ENCODE data around the gene FAM124B.
"Not testable (repeated sequence)": the region's sequence is repeated elsewhere in the genome, so short reads cannot be mapped to it uniquely, and the experiment has no call there.

The FAM124B gene

DNA sequence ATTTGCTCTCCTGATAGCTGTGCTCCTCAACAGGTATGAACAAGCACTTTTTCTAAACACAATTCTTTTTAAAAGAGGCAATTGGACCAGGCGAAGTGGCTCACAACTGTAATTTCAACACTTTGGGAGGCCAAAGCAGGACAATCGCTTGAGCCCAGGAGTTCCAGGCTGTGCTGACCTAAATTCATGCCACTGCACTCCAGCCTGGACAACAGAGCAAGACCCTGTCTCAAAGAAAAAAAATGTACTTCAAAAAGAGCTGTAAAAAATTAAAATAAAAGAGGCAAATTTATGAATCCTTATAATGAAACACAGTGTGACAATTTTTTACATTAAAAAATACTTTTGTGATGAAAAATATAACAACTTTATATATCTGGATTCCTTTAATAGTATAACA is 1.8 kb upstream of the FAM124B start:
- FAIRE-seq (no peak), DNase-seq (ENCODE audit: insufficient read length, low spot score) (no peak)
- TF ChIP-seq POU2F2 (IDR thresholded peaks at IDR 0.05; ENCODE audit: low read depth, low read length): no peak
- no peak for TF ChIP-seq POLR2AphosphoS5 (IDR thresholded peaks at IDR 0.05; ENCODE audit: low read depth, low read length)
- no peak for TF ChIP-seq SPI1 (IDR thresholded peaks at IDR 0.05; ENCODE audit: low read depth, low read length)
- no peak for TF ChIP-seq POLR2A (IDR thresholded peaks at IDR 0.05; ENCODE audit: low read depth, low read length)
- no peak for TF ChIP-seq PAX5 (IDR thresholded peaks at IDR 0.05; ENCODE audit: insufficient read depth, low read length, severe bottlenecking)
- no peak for TF ChIP-seq TAF1 (IDR thresholded peaks at IDR 0.05; ENCODE audit: low read depth, low read length)

DNA sequence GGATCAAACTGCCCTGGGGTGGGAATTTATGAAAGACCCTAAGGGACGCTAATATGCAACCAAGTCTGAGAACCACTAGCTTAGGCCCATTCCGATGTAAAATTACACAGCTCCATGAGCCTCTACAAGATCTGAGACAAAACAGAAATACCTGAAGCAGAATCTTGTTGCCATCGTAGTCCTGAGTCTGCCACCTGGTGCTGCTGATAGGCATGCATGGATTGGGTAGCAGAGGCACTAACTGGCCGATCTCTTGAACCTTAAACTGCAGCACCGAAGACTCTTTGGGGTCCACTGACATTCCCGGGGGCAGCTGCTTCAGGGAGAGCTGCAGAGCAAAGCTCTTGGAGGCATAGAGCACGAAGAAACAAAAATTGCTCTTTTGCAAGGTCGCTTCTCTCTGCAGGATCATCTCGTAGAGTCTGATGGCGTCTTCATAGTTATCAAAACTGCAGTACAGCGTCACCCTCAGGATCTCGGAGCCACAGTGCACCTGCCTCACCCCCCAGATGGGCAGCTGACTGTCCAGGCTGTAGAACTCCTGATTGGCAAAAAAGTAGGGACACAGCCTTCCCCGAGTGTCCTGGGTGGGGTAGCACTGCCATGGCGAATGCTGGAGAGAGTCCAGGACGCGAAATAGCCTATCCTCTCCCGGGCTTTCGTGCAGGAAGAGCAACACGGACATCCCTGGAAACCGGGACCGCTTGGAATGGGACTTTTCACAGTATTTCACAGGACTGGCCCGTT is 848 bp downstream of the FAM124B start:
- DNase-seq (ENCODE audit: insufficient read length, low spot score) (no peak), FAIRE-seq (no peak)
- no peak for TF ChIP-seq POLR2A (IDR thresholded peaks at IDR 0.05; ENCODE audit: low read depth, low read length)
- TF ChIP-seq TAF1 (IDR thresholded peaks at IDR 0.05; ENCODE audit: low read depth, low read length): no peak
- TF ChIP-seq SPI1 (IDR thresholded peaks at IDR 0.05; ENCODE audit: low read depth, low read length): no peak
- no peak for TF ChIP-seq POU2F2 (IDR thresholded peaks at IDR 0.05; ENCODE audit: low read depth, low read length)
- no peak for TF ChIP-seq PAX5 (IDR thresholded peaks at IDR 0.05; ENCODE audit: insufficient read depth, low read length, severe bottlenecking)
- no peak for TF ChIP-seq POLR2AphosphoS5 (IDR thresholded peaks at IDR 0.05; ENCODE audit: low read depth, low read length)

- TF ChIP-seq POLR2AphosphoS5 (IDR thresholded peaks at IDR 0.05; ENCODE audit: low read depth, low read length) (no peak), TAF1 (IDR thresholded peaks at IDR 0.05; ENCODE audit: low read depth, low read length) (no peak)
- FAIRE-seq (no peak), DNase-seq (ENCODE audit: insufficient read length, low spot score) (no peak)
These were observed 1.6 kb downstream of the FAM124B start for GRCh38 chr2:224400174-224400810.

DNA sequence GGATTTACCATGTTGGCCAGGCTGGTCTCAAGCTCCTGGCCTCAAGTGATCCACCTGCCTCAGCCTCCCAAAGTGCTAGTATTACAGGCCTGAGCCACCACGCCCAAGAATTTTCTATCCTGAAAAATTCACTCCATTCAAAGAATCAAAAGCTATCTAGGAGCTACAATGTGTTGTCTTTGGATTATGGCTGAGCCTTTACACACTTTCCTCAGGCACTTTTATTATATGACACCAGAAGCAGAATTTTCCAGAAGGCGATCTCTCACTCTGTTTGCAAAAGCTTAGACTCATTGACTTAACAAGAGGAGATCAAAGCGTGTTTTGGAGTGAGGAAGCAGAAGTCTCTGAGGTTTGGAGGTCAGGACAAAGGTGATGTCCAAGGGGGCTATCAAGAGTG is 3.6 kb downstream of the FAM124B start:
- TF ChIP-seq PAX5 (IDR thresholded peaks at IDR 0.05; ENCODE audit: insufficient read depth, low read length, severe bottlenecking): no peak
- TF ChIP-seq TAF1 (IDR thresholded peaks at IDR 0.05; ENCODE audit: low read depth, low read length): no peak
- no peak for TF ChIP-seq POLR2A (IDR thresholded peaks at IDR 0.05; ENCODE audit: low read depth, low read length)
- TF ChIP-seq POLR2AphosphoS5 (IDR thresholded peaks at IDR 0.05; ENCODE audit: low read depth, low read length): no peak
- no peak for TF ChIP-seq SPI1 (IDR thresholded peaks at IDR 0.05; ENCODE audit: low read depth, low read length)
- TF ChIP-seq POU2F2 (IDR thresholded peaks at IDR 0.05; ENCODE audit: low read depth, low read length): no peak
- DNase-seq (ENCODE audit: insufficient read length, low spot score) (no peak), FAIRE-seq (no peak)

DNA sequence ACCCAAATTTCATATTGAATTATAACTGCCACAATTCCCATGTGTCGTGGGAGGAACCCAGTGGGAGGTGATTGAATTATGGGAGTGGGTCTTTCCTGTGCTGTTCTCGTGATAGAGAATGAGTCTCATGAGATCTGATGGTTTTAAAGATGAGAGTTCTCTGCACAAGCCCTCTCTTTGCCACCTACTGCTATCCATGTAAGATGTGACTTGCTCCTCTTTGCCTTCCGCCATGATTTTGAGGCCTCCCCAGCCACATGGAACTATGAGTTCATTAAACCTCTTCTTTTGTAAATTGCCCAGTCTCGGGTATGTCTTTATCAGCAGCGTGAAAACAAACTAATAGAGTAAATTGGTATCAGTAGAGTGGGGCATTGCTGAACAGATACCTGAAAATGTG is 4.8 kb downstream of the FAM124B start:
- FAIRE-seq; DNase-seq (ENCODE audit: insufficient read length, low spot score): not testable (repeated sequence)

DNA sequence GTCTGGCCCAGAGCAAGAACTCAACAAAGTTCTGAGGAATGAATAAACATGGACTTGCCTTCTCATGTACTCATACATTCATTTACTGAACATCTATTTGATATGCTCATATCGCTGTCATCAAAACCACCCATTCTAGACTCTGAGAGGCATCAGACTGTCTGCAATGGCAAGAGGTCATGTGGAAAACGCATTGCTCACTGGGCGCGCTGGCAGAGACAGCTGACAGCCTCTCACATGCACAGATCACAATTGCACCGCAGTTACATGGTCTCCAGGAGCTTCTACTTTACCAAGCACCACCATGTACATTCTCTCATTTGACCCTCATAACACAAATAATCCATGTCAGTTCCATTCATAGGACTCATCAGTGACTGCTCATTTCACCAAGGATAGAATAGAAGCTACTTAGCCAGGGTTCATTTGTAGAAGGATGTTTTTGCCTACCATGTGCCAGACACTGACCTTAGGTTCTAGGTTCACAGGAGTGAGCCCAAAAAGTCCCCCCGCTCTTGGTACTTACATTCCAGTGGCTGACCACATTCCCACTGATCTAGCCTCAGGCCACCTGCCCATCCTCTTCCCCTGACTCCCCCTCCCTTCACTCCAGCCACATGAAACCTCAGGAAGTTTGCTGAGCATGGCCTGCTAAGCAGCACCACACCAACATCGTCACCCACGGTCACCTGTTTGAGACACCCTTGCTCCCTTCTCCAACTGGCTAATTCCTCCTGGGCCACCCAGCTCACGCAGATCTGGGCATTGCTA is 6.1 kb downstream of the FAM124B start:
- FAIRE-seq (no peak), DNase-seq (ENCODE audit: insufficient read length, low spot score) (no peak)
- TF ChIP-seq PAX5 (IDR thresholded peaks at IDR 0.05; ENCODE audit: insufficient read depth, low read length, severe bottlenecking) (no peak), SPI1 (IDR thresholded peaks at IDR 0.05; ENCODE audit: low read depth, low read length) (no peak), POLR2A (IDR thresholded peaks at IDR 0.05; ENCODE audit: low read depth, low read length) (no peak)

GRCh38 chr2:224393157-224393872 is 8.6 kb downstream of the FAM124B start:
- FAIRE-seq (no peak), DNase-seq (ENCODE audit: insufficient read length, low spot score) (no peak)
- TF ChIP-seq POLR2AphosphoS5 (IDR thresholded peaks at IDR 0.05; ENCODE audit: low read depth, low read length): no peak
- no peak for TF ChIP-seq SPI1 (IDR thresholded peaks at IDR 0.05; ENCODE audit: low read depth, low read length)
- no peak for TF ChIP-seq POU2F2 (IDR thresholded peaks at IDR 0.05; ENCODE audit: low read depth, low read length)
- TF ChIP-seq TAF1 (IDR thresholded peaks at IDR 0.05; ENCODE audit: low read depth, low read length): no peak
- TF ChIP-seq POLR2A (IDR thresholded peaks at IDR 0.05; ENCODE audit: low read depth, low read length): no peak
- TF ChIP-seq PAX5 (IDR thresholded peaks at IDR 0.05; ENCODE audit: insufficient read depth, low read length, severe bottlenecking): no peak

DNA sequence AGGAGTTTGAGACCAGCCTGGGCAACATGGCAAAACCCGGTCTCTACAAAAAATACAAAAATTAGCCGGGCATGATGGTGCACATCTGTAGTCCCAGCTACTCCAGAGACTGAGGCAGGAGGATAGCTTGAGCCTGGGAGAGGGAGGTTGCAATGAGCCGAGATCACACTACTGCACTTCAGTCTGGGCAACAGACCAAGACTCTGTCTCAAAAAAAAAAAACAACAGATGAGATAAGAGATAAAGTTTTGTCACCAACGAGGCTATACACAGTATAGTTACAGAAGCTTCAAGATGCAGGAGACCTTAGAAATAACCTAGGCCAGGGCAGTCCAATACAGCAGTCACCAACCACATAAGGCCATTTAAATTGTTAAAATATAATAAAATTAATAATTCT is 9.4 kb downstream of the FAM124B start:
- TF ChIP-seq POLR2A (IDR thresholded peaks at IDR 0.05; ENCODE audit: low read depth, low read length): no peak
- TF ChIP-seq SPI1 (IDR thresholded peaks at IDR 0.05; ENCODE audit: low read depth, low read length): no peak
- TF ChIP-seq TAF1 (IDR thresholded peaks at IDR 0.05; ENCODE audit: low read depth, low read length): no peak
- no peak for TF ChIP-seq POLR2AphosphoS5 (IDR thresholded peaks at IDR 0.05; ENCODE audit: low read depth, low read length)
- no peak for TF ChIP-seq PAX5 (IDR thresholded peaks at IDR 0.05; ENCODE audit: insufficient read depth, low read length, severe bottlenecking)
- TF ChIP-seq POU2F2 (IDR thresholded peaks at IDR 0.05; ENCODE audit: low read depth, low read length): no peak
- DNase-seq (ENCODE audit: insufficient read length, low spot score): no peak
- FAIRE-seq: no peak

- FAIRE-seq: no peak
- DNase-seq (ENCODE audit: insufficient read length, low spot score): no peak
- no peak for TF ChIP-seq POLR2AphosphoS5 (IDR thresholded peaks at IDR 0.05; ENCODE audit: low read depth, low read length)
- TF ChIP-seq POU2F2 (IDR thresholded peaks at IDR 0.05; ENCODE audit: low read depth, low read length): no peak
- TF ChIP-seq POLR2A (IDR thresholded peaks at IDR 0.05; ENCODE audit: low read depth, low read length): no peak
- TF ChIP-seq TAF1 (IDR thresholded peaks at IDR 0.05; ENCODE audit: low read depth, low read length): no peak
- no peak for TF ChIP-seq SPI1 (IDR thresholded peaks at IDR 0.05; ENCODE audit: low read depth, low read length)
- no peak for TF ChIP-seq PAX5 (IDR thresholded peaks at IDR 0.05; ENCODE audit: insufficient read depth, low read length, severe bottlenecking)
These were observed 12.6 kb downstream of the FAM124B start for GRCh38 chr2:224389317-224389716.

All from GM12891 (cell line).